NCI-H1092 treated with DMSO at 0.1 percent for 48 hours (cell line): Measurements from ENCODE around the gene FAM193A.
"Not testable (repeated sequence)": the region's sequence is repeated elsewhere in the genome, so short reads cannot be mapped to it uniquely, and the experiment has no call there.

Experiments used
- DNase-seq: peaks from one replicate; lab custom pipeline; 2025; lab: John Stamatoyannopoulos, UW

The FAM193A gene

DNA sequence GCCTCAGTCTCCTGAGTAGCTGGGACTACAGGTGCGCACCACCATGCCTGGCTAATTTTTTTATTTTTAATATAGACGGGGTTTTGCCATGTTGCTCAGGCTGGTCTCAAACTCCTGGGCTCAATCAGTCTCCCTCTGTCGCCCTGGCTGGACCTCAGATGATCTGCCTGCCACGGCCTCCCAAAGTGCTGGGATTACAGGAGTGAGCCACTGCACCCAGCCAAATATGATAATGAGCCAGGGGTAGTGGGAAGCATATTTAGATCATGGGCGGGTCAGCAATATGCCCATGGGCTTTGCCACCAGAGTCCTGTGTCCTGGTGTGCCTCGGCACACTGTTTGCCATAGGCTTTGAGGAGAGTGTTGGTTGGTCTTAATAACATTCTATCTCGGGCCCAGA lies 71.8 kb downstream of the FAM193A start:
- no peak for DNase-seq

DNA sequence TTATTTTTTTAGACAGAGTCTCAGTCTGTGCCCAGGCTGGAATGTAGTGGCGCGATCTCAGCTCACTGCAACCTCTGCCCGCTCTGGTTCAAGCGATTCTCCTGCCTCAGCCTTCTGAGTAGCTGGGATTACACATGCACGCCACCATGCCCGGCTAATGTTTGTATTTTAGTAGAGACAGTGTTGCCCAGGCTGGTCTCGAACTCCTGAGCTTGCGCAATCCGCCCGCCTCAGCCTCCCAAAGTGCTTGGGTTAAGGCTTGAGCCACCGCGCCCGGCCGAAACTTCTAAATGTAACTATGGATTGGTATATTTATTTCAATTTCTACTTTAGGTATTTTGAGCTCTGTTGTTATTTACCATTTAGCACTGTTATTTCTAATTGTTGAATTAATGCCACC lies 79.4 kb downstream of the FAM193A start:
- no peak for DNase-seq

DNA sequence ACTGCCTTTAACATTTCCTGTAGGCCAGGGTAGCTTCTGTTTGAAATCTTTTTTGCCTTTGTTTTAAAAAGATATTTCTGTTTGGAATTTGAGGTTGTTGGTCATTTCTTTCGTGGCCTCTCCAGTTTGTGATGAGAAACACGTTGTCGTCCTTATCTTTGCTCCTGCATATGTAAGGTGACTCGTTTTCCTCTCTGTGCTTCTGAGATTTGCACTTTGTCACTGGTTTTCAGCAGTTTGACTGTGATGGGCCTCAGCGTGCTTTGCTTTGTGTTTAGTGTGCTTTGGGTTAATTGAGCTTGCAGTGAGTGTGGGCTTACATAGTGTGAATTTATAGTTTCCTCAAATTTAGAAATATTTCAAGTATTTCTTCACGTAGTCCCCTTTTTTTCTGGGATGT lies 81.5 kb downstream of the FAM193A start:
- DNase-seq, result no peak

DNA sequence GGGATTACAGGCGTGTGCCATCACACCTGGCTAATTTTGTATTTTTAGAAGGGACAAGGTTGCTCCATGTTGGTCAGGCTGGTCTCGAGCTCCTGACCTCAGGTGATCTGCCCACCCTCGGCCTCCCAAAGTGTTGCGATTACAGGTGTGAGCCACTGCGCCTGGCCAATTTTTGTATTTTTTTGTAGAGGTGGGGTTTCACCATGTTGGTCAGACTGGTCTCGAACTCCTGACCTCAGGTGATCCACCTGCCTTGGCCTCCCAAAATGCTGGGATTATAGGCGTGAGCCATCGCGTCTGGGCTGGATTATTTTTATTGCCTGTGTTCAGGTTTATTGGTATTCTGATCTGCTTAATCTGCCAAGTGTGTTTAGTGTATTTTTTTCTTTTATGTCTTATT lies 82.3 kb downstream of the FAM193A start:
- not testable (repeated sequence) for DNase-seq

DNA sequence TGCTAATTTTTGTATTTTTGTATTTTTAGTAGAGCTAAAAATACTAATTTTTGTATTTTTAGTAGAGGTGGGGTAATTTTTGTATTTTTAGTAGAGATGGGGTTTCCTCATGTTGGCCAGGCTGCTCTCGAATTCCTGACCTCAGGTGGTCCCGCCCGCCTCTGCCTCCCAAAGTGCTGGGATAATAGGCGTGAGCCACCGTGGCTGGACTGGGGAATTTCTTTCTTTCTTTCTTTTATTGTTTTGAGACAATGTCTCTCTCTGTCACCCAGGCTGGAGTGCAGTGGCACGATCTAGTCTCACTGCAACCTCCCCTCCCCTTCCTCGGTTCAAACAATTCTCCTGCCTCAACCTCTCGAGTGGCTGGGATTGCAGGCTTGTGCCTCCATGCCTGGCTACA lies 83.0 kb downstream of the FAM193A start:
- no peak for DNase-seq

DNA sequence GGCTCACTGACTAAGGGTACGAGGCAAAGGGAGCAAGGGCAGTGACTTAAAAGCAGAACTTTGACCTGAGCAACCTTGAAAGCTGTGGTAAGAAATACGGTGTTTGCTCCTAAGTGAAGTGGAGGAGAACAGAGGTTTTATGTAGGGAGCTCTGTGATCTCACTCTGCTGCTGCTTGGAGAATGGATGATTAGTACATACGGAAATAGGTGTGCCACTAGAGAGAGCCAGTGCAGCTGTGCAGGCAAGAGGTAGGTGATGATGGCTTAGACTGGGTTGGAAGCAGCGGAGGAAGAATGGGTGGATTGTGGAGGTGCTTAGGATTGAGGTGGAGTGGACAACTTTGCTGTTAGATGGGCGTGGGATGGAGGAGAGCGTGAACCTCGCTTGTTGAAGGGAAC lies 85.0 kb downstream of the FAM193A start:
- DNase-seq, result no peak

DNA sequence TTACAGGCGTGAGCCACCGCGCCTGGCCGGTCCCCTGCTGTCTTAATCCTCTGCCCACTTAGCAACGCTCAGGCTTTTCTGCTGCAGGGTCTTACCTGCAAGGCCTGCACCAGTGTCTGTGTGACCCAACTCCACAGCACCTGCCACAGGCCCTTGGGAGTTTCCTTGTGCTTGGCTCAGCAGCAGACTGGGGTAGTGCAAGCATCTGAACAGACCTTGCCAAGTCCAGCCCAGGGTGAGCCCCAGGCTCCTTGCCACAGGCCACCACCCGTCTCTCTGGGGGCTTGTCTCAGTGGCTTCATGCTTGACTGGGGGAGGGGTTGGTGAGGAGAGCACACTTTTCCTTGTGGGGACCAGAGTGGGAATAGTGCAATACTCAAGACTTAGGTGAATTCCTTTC lies 87.0 kb downstream of the FAM193A start:
- no peak for DNase-seq

DNA sequence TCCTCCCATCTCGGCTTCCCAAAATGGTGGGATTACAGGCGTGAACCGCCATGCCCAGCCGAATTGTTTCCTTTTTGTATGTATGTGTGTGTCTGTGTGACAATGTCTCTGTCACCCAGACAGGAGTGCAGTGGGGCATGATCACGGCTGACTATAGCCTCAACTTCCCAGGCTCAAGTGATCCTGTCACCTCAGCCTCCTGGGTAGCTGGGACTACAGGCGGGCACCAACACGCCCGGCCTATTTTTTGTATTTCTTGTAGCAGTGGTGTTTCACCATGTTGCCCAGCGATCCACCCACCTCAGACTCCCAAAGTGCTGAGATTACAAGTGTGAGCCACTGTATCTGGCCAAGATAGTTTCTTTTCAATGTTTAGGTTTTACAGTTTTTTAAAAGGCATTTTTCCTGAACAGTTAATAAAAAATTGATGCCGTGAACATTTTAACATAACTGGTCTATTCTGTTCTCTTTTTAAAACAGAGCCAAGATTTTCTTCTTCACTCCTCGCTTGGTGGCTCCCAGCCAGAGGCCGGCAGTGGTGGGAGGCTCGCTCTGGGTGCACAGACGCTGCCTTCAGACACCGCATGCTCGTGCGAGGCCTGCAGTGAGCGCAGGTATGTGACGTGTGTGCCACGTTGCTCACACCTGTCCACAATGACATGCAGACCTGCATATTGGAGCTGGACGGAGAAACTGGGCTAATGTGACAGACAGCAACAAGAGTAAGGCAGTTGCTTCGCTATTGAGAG lies 88.5 kb downstream of the FAM193A start:
- no peak for DNase-seq

DNA sequence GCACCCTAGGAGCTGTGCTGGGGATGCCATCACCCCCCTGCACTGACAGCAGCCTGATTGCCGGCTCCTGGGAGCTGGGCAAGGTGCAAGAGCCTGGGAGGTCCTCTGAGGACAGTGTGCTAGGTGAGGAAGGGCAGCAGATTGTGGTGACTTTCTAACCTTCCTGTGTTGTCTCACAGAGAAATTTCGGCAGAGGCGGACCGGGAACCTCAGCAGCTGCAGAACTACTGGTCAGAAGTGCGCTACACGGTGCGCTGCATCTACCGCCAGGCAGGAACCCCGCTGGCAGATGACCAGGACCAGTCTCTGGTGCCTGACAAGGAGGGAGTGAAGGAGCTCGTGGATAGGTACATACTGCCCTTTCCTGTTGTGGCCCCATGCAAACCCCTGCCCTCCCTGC lies 89.8 kb downstream of the FAM193A start:
- DNase-seq, result no peak

DNA sequence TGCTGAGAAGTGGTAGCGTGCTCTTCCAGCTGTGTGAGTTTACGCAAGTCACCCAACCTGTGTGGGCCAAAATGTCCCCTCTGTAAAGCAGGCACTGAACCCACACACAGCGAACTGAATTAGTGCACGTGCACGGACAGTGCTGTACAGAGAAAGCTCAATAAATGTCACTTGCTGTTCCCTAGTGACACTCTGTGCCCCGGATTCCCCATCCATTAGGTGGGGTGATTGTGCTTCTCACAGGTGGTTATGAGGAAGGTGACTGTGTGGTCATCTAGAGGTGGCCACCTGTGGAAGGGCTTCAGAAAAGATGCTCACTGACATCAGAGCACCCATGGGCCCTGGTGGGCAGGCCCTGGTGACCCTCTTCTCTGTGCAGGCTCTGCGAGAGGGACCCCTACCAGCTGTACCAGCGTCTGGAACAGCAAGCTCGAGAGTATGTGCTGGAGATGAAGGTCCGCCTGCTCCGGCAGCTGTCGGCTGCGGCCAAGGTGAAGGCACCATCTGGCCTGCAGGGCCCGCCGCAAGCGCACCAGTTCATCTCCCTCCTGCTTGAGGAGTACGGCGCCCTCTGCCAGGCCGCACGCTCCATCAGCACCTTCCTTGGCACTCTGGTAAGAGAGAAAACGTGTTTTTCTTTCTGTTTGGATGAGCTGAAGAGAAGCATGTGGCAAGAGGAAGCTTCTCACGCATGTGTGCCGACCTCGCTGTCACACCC lies 94.3 kb downstream of the FAM193A start:
- DNase-seq, result no peak

DNA sequence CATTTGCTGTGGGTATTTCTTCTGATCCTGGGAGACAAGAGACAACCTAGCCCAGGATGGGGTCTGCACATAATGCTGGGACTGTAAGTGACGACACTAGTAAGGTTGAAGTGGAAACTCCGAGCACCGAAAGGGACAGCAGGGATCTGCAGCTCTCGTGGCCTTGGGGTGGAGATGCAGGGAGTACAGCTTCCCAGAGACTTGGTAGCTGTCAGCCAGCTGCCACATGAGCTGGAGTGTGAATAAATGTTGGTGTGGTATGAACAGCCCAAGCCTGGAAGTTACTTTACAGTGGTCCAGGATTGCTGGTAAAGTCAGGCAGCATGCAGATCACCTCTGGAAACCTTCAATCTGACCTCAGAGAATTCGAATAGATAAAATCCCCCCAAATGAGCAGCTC lies 97.6 kb downstream of the FAM193A start:
- DNase-seq, result no peak

DNA sequence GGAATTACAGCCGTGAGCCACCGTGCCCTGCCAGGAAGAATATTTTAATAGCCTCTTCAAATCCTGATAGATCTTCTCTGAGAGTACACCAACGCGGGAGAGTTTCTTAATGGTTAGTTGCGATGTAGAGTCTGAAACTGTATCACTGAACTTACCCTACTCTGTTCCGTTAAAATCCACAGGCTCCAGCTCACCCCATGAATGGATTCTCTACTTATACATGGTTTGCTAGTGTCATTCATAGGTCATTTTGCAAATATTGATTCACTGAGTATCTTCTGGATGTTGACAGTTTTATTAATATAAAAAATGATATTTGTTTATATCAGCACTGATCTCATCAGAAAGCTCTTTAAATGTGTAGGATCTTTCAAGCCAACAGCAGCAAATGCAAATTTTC lies 99.9 kb downstream of the FAM193A start:
- no peak for DNase-seq

DNA sequence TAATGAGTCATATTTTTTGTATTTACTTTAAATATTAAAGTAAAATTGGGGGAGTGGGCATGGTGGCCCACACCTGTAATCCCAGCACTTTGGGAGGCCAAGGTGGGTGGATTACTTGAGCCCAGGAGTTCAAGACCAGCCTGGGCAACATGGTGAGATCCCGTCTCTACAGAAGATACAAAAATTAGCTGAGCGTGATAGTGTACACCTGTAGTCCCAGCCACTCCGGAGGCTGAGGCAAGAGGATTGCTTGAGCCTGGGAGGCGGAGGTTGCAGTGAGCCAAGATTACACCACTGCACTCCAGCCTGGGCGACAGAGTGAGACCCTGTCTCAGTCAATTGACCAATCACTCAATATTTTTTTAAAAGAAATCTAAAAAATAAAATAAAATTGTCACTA lies 100.5 kb downstream of the FAM193A start:
- DNase-seq, result not testable (repeated sequence)

DNA sequence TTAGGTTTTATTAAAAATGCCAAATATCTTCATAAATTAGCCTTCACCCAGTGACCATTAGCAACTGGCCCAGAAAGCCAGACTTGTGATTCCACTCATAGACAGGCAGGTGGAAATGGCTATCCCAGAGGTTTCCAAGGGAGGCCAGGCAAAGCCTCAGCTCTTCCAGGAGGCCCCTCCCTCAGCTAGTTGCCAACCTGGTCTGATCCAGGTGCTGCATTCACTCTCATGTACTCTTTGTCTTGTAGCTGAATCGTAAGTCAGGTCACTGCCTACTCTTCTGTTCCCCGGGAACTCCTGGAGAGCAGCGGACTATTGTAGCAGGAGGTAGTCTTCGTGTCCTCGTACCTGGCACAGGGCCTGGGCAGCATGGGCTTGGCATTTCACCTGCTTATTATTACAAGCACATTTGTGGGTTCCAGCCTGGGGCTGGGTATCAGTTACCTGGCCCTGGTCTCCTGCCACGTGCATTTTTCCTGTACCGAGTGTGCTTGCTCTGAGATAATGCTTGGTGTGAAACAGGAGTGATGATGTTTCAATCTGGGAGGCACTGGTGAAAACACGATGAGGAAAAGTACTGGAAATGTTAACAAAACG lies 101.6 kb downstream of the FAM193A start:
- no peak for DNase-seq

DNA sequence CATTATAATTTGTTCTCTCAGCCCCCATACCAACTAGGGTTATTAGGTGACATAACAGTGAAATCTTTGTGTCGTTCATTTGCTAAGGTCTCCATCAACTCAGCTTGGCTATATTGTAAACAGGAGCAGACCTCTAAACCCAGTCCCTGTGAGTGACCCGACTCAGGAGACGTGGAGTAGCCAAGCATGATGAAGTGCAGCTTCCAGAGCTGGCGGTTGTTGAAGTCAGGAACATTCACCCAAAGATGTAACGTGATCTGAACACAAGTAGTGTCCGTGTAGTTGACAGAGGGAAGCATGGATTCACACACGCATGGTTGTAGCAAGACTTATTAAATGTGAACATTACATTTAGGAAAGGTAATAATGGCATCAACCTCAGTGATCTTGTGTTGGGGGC lies 102.3 kb downstream of the FAM193A start:
- DNase-seq, result no peak

DNA sequence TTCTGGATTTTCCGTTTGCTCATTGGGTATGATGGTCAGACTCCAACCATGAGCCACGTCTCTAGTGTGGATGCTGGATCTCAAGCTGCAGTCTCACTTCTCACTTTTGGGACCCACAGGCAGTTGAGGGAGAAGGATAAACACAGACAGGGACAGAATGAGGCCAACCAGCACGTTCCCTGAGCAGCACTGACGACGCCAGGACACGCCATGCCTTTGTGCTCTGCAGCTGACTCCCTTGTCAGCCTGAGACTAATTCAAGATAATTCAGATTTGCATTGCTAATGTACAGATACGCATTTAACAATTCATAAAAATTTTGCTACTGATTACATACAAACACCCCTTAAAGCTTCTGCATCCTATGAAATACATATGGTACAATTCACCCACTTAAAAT lies 106.5 kb downstream of the FAM193A start:
- no peak for DNase-seq

DNA sequence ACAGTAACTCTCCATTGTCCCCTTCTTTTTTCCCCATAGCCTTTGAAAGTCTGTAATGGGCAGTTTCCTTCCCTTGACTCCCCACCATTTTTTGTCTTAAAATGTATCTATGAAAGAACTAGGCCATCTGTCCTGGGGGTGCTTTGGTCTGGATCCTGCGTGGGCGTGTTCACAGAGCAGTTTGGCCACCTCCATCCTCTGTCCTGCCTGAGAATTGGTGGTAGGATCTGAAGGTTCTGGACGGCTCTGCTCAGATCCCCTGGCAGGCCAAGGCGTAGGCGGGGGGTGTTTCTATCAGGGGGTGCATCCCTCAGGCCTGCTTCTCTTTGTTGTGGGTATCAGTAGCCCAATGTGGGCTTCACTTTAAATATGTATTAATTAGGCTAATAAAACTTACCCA lies 107.1 kb downstream of the FAM193A start:
- DNase-seq, result no peak

DNA sequence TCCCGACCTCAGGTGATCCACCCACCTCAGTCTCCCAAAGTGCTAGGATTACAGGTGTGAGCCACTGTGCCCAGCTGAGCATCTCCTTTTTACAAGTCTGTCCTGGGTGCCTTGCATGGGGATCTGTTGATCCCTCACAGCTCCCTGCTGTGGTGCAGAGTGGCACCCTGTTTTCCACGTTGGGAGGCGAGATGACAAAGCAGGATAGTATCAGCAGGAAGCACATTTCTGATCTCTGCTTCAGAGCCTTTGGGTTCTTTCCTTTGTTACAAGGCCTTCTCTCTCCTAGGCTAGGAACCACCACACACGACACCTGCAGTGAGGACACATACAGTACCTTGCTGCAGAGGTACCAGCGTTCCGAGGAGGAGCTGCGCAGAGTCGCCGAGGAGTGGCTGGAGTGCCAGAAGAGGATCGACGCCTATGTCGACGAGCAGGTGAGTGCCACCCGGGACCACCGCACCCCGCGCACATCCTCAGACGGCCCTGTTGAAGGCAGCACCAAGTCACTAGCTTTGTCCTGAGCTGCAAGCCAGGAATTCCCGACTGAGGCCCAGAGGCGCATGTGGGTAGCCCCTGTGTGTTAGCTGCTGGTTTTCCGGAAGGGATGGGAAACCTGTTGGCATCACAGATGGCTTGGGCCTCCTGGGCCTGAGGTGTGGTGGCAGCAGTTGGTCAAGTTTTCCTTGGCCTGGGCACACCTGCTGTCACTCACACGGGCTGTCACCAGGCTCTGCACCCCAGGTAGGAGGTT lies 110.1 kb downstream of the FAM193A start:
- DNase-seq, result no peak

DNA sequence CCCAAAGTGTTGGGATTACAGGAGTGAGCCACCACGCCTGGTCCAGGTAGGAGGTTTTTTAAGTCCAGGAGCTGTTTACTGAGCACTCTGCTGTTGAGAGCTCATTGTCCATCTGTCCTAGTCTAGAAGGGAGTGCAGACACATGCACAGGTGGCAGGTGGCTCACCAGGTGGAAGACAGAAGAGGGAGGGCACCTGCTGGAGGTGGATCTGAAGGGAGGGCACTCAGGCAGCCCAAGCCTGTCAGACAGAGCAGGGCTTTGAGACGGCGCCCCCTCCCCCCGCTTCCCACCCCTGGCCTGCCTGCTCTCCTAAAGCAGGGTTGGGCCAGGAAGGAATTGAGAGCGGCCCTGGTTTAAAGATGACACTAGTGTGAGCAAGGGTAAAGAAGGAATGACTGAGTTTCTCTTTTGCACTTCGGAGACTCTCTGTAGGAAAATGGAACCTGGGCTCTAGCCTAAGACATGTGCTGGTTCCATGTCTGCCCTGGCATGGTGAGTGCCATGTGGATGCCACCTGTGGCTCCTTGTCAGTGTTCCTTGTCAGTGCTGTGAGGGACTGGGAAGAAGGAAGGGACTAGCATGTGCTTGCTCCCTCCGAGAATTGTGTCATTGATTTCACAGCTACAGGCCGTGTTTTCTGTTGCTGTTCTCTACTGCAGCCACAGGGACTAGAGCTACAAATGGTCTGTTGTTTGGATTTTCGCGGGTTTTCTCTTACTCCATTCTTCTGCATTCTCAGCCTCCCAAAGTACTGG lies 111.1 kb downstream of the FAM193A start:
- DNase-seq, result no peak

DNA sequence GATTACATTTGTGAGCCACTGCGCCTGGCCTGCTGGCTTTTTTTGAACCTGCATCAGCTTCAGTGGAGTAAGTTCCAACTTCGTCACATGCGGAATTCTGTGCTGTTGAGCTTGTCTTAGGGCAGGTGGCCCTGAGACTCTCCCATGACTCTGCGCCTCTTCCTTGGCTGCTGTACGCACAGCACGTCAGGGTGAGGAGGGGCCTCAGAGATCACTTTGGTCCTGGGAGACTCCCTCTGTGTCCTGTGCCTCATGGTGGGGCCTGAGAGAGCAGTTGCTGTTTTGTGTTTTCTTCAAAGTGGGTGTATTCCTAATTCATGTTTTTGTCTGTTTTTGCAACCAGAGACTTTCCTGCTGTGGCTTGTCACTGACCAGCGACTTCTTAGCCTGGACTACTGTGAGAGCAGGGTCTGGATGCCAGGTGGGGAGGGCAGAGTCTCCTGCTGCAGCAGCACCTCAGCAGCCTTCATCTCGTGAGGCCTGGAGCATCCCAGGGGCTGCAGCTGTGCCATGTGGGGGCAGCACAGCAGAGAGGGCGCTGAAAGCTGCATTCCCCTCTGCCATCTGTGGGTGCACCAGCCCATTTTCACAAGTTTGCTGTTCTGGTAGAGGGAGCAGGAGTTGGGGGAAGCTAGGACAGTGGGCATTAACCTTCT lies 111.8 kb downstream of the FAM193A start:
- DNase-seq, result no peak

DNA sequence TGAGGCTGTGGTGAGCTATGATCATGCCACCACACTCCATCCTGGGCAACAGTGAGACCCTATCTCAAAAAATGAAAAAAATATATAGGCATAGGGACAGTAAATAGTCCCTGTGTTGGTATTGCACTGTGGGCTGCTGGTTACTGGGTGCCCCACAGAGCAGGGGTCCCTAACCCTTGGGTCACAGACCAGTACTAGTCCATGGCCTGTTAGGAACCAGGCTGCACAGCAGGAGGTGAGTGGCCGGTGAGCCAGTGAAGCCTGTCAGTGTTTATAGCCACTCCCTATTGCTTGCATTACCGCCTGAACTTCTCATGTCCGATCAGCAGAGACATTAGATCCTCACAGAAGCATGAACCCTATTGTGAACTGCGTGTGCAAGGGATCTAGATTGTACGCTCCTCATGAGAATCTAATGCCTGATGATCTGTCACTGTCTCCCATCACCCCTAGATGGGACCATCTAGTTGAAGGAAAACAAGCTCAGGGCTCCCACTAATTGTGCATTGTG lies 113.2 kb downstream of the FAM193A start:
- no peak for DNase-seq
